Fibroblast of gingiva (primary cell): ENCODE measurements around the gene RNASE4.
"Not testable (repeated sequence)": the region's sequence is repeated elsewhere in the genome, so short reads cannot be mapped to it uniquely, and the experiment has no call there.

ENCODE experiments used
- DNase-seq: peaks from one replicate; pipeline ENCODE4 v3.0.0-alpha.2; 2011; ENCODE audit warnings: low read depth

Gene RNASE4

GRCh38 chr14:20698934-20699333, 14.6 kb downstream of the RNASE4 start:
- no peak for DNase-seq

GRCh38 chr14:20699931-20700330, 15.6 kb downstream of the RNASE4 start:
- no peak for DNase-seq

GRCh38 chr14:20700965-20701364, 16.6 kb downstream of the RNASE4 start:
- DNase-seq: not testable (repeated sequence)

GRCh38 chr14:20706657-20707355, 22.4 kb downstream of the RNASE4 start:
- no peak for DNase-seq

- DNase-seq: no peak
Measured at GRCh38 chr14:20707622-20708021, 23.3 kb downstream of the RNASE4 start.

GRCh38 chr14:20711261-20711660, 26.9 kb downstream of the RNASE4 start:
- DNase-seq: no peak

GRCh38 chr14:20711685-20712084, 27.3 kb downstream of the RNASE4 start:
- no peak for DNase-seq

- DNase-seq: no peak
Measured at GRCh38 chr14:20712904-20713303, 28.5 kb downstream of the RNASE4 start.

GRCh38 chr14:20714593-20715250, 30.4 kb downstream of the RNASE4 start:
- peak; percentile 64 for DNase-seq

GRCh38 chr14:20719777-20720176, 35.4 kb downstream of the RNASE4 start:
- DNase-seq: no peak

GRCh38 chr14:20720741-20721140, 36.4 kb downstream of the RNASE4 start:
- DNase-seq: no peak

GRCh38 chr14:20722016-20722415, 37.7 kb downstream of the RNASE4 start:
- DNase-seq: no peak

GRCh38 chr14:20723488-20723887, 39.1 kb downstream of the RNASE4 start:
- DNase-seq: no peak

GRCh38 chr14:20726121-20726520, 41.8 kb downstream of the RNASE4 start:
- DNase-seq: not testable (repeated sequence)

- DNase-seq: no peak
Measured at GRCh38 chr14:20726531-20726930, 42.2 kb downstream of the RNASE4 start.

- no peak for DNase-seq
Measured at GRCh38 chr14:20730891-20731290, 46.5 kb downstream of the RNASE4 start.

- no peak for DNase-seq
Measured at GRCh38 chr14:20732477-20732876, 48.1 kb downstream of the RNASE4 start.

GRCh38 chr14:20732979-20733635, 48.7 kb downstream of the RNASE4 start:
- no peak for DNase-seq

- no peak for DNase-seq
Measured at GRCh38 chr14:20733684-20734429, 49.5 kb downstream of the RNASE4 start.

GRCh38 chr14:20734430-20734806, 50.1 kb downstream of the RNASE4 start:
- no peak for DNase-seq

- DNase-seq: not testable (repeated sequence)
Measured at GRCh38 chr14:20738292-20738691, 53.9 kb downstream of the RNASE4 start.

GRCh38 chr14:20742132-20742531, 57.8 kb downstream of the RNASE4 start:
- DNase-seq: no peak

- DNase-seq: no peak
Measured at GRCh38 chr14:20743556-20743955, 59.2 kb downstream of the RNASE4 start.
